ENCODE results near the gene EXOC5. TPM values are rescaled to one million over a fixed set of nuclear protein-coding genes. Genes with fewer than 3 reads are reported as not detected.

The EXOC5 gene
- total RNA-seq, 1 donor from 2014 or later = 63.6 TPM

GRCh38 chr14:57171903-57172302, 96.8 kb downstream of the EXOC5 start:
- Mint-ChIP-seq H3K9me3 (no peaks in the 10 kb centered on the region), H3K4me3 (no peak overlapping the region), H3K4me1 (ENCODE audit: unreplicated experiment) (no peaks in the 10 kb centered on the region), H3K36me3 (no peaks in the 10 kb centered on the region), H3K27ac (no peak overlapping the region), H3K27me3 (peaks cover 3% of the 10 kb centered on the region)
- DNase-seq (ENCODE audit: extremely low spot score, unreplicated experiment) = no peak
- TF ChIP-seq CTCF (conservative IDR thresholded peaks at IDR 0.05) = no peak

GRCh38 chr14:57171363-57171762, 97.3 kb downstream of the EXOC5 start:
- Mint-ChIP-seq H3K9me3 (no peaks in the 10 kb centered on the region), H3K27ac (no peak overlapping the region), H3K27me3 (peaks cover 3% of the 10 kb centered on the region), H3K4me1 (ENCODE audit: unreplicated experiment) (no peaks in the 10 kb centered on the region), H3K4me3 (no peak overlapping the region), H3K36me3 (no peaks in the 10 kb centered on the region)
- no peak for DNase-seq (ENCODE audit: extremely low spot score, unreplicated experiment)
- no peak for TF ChIP-seq CTCF (conservative IDR thresholded peaks at IDR 0.05)

- no peaks in the 10 kb centered on the region for H3K36me3 Mint-ChIP-seq
- H3K27ac Mint-ChIP-seq = no peak overlapping the region
- TF ChIP-seq CTCF (conservative IDR thresholded peaks at IDR 0.05) = no peak
- H3K27me3 Mint-ChIP-seq = no peaks in the 10 kb centered on the region
- H3K4me3 Mint-ChIP-seq = no peak overlapping the region
- no peaks in the 10 kb centered on the region for H3K9me3 Mint-ChIP-seq
- no peaks in the 10 kb centered on the region for H3K4me1 Mint-ChIP-seq (ENCODE audit: unreplicated experiment)
- DNase-seq (ENCODE audit: extremely low spot score, unreplicated experiment) = no peak
Observed at GRCh38 chr14:57169901-57170300, 98.8 kb downstream of the EXOC5 start.

GRCh38 chr14:57168138-57168679, 100.5 kb downstream of the EXOC5 start:
- Mint-ChIP-seq H3K9me3 (no peaks in the 10 kb centered on the region), H3K4me1 (ENCODE audit: unreplicated experiment) (no peaks in the 10 kb centered on the region), H3K36me3 (no peaks in the 10 kb centered on the region), H3K27ac (no peak overlapping the region), H3K4me3 (no peak overlapping the region), H3K27me3 (no peaks in the 10 kb centered on the region)
- no peak for TF ChIP-seq CTCF (conservative IDR thresholded peaks at IDR 0.05)
- DNase-seq (ENCODE audit: extremely low spot score, unreplicated experiment) = no peak

- Mint-ChIP-seq H3K27ac (no peak overlapping the region), H3K9me3 (no peaks in the 10 kb centered on the region)
Observed at GRCh38 chr14:57161583-57162234, 107.0 kb downstream of the EXOC5 start.

More at GRCh38 chr14:57161583-57162234, 107.0 kb downstream of the EXOC5 start:
- Mint-ChIP-seq H3K36me3 (no peaks in the 10 kb centered on the region), H3K27me3 (peaks cover 23% of the 10 kb centered on the region), H3K4me1 (ENCODE audit: unreplicated experiment) (no peaks in the 10 kb centered on the region), H3K4me3 (no peak overlapping the region)
- no peak for DNase-seq (ENCODE audit: extremely low spot score, unreplicated experiment)
- no peak for TF ChIP-seq CTCF (conservative IDR thresholded peaks at IDR 0.05)
